GM18520 (cell line): ENCODE data around the gene PREX1.

ENCODE experiments used
- ATAC-seq: cut with Tn5 transposase; IDR thresholded peaks from one replicate; pipeline ENCODE4 v1.9.1; 2021; ENCODE audit not compliant: unreplicated experiment

PREX1 gene

GRCh38 chr20:48706116-48706656, 121.6 kb downstream of the PREX1 start:
- no peak for ATAC-seq

DNA sequence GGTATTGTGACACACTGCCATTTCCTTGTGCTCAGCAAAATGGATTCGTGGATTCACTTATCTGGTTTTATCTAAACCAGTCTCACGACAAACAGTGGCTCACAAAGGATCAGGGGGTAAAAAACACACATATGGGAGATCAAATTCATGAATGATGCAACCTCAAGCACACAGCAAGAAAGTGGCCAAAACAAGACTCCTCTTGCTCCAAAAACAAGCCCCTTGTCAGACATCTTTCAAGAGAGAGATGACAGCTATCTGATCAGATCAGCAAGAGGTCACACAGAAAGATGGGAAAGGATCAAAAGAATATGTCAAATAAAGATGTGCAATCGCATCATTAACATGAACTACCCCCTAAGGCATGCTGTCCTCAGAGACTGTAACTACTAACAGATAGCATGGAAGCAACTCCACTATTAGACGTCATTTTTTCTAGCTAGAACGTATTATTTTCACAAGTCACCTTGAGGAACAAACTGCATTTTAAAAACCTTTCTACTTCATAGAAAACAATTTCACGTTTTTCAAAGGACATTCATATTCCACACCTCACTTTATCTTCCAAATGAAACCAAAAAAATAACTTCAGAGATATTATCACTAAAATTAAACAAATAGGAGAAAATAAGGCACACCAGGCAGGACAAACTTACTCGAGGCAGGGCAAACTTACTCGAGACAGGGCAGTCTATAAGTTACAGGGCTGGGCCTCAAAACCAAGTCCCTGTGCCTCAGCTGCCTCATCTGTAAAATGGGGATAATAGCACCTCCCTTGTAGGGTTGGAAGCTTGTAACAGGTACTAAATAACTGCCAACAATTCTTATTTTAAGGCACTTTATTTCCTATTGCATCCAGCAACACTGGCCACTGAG, 122.3 kb downstream of the PREX1 start:
- ATAC-seq, result no peak

GRCh38 chr20:48704761-48705160, 123.0 kb downstream of the PREX1 start:
- ATAC-seq, result no peak

GRCh38 chr20:48703511-48704219, 124.1 kb downstream of the PREX1 start:
- no peak for ATAC-seq

DNA sequence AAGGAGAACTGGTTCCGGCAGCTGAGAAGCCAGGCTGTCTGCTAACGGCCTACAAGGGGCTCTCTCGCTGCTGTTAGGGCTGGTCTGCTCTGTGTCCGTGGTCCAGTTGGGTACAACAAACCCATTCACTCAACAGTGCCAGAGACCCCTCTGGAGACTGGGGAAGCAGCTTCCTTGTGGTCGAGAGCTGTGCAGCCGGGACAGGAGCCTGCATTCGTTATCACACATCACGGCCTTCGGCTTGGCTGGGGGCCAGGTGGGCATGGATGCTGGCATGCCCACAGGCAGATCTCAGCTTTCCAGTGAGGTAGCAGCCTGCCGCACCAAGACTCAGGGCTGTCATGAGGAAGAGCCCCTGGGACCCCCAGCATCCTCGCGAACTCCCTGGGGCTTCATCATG, 124.7 kb downstream of the PREX1 start:
- no peak for ATAC-seq

- ATAC-seq, result no peak
Measured at GRCh38 chr20:48702455-48702913, 125.3 kb downstream of the PREX1 start.

DNA sequence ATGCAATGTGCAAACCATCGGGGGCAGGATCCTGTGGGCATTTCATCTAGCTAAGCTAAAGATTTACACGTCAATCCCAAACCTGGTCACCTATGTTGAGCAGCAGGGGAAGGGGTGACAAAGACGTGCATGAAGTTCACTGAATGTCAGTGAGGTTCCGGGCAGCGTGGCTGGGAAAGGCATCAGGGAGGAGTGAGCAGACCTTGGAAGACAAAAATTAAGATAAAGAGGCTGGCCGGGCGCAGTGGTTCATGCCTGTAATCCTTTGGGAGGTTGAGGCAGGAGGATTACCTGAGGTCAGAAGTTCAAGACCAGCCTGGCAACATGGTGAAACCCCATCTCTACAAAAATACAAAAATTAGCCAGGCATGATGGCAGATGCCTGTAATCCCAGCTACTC, 126.1 kb downstream of the PREX1 start:
- no peak for ATAC-seq

DNA sequence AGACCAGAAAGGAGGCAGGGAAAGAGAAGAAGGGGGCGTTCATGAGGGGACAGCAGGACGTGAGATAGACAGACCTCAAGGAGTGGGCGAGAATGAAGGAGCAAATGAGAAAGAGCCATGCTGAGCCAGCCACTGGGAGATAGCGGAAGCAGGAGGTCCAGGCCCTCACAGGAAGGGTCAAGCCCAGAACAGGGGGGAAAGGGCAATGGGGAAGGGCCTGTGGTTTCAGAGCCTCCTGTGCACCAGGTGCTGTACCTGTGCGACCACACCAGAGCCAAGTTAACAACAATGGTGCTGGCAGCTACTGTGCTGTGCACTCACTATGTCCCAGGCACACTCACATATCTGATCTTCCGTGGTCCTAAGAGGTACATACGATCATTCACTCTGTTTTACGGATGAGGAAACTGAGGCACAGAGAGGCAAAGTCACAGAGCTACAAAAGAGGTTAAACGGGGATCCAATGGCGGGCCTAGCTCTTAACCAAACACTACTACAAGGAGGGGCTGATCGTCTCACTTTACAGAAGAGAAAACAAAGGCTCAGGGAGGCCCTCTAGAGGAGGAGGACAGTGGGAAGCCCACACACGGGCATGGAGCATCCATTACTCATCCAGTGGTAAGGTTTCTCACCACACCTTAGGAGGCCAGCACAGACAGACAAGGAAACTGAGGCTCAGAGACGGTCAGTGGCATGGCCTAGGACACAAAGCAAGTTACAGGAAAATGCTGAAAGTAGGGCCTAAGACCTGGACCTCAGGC, 129.1 kb downstream of the PREX1 start:
- ATAC-seq, result no peak

DNA sequence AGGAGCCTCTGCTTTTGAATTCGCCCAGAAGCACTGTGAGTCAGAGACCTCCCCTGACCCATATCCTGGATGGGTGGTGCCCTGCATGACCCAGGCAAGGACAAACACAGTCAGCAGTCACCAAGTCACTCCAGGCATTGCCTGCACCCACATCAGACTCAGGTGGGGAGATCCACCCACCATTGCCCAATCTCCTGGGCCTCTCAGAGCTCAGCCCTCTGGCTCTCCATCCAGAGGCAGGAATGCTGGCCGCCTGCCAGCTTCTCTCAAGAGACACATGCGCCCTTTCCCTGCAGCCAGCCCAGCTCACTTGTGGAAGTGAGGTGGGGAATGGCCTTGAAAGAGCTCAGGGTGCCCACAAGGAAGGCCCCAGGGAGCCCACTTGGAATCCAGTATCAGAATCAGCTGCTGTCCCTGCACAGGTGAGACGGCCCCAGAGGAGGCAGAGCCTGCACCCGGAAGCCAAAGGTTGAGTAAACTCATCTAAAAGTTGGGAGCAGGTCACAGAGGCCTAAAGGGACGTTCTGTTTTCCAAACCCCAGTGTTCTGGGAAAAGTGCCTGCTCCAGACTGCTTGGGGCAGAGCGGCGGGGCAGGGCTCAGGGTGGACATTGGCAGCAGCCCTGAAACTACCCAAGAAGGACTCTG, 129.8 kb downstream of the PREX1 start:
- ATAC-seq, result no peak

DNA sequence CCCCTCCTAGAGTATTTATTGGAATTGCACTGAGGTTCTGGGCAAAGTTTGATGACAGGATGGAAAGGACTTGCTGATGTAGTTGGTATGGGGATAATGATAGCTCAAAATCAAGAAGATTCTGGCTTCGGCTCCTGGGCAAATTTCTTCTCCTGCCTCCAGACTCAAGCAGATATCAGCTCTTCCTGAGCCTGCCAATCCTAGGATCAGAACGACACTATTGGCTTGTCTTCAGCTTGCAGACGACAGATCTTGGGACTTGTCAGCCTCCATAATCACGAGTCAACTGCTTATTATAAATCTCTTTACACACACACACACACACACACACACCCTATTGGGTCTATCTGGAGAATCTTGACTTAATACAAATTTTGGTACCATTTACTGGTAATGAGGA, 131.1 kb downstream of the PREX1 start:
- ATAC-seq, result no peak

GRCh38 chr20:48695738-48696137, 132.1 kb downstream of the PREX1 start:
- ATAC-seq, result no peak

GRCh38 chr20:48695255-48695654, 132.5 kb downstream of the PREX1 start:
- ATAC-seq, result no peak

DNA sequence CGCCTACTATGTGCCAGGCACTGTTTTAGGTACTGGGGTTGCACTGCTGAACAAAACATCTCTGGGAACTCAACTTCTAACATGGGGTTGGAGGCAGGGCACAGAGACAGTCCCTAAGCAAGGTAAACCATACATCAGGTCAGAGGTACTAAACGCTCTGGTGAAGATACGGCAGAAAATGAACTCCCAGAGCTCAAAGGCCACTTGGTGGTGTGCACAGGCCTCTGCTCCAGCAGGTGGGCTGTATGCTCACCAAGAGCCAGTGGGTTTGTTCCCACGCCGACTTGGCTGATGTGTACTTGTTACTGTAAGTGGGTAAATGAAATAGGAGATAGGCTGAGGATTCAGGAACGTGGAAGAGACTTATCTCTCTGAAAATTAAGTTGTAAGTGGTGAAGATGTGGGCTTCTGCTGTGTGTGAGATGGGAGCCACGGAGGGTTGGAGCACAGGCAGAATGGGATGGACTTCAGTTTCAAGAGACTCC, 133.4 kb downstream of the PREX1 start:
- ATAC-seq, result no peak

DNA sequence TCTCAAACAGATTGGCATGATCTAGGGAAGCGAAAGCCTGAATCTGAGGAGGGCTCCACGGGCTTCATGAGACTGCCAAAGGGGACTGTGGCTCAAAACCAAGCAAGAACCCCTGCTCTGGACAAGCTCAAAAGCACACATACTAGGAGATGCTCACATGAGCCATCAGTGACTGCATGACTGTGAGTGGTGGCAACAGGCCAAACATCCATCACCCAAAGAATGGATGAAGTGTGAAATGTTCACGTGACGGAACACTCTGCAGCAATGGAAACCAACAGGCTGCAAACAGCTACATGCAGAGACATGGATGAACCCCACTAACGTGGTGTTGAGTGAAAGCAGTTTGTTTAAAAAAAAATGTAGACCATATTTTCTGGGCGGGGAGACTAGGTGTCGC, 136.3 kb downstream of the PREX1 start:
- no peak for ATAC-seq

- ATAC-seq, result no peak
Measured at GRCh38 chr20:48690888-48691287, 136.9 kb downstream of the PREX1 start.

DNA sequence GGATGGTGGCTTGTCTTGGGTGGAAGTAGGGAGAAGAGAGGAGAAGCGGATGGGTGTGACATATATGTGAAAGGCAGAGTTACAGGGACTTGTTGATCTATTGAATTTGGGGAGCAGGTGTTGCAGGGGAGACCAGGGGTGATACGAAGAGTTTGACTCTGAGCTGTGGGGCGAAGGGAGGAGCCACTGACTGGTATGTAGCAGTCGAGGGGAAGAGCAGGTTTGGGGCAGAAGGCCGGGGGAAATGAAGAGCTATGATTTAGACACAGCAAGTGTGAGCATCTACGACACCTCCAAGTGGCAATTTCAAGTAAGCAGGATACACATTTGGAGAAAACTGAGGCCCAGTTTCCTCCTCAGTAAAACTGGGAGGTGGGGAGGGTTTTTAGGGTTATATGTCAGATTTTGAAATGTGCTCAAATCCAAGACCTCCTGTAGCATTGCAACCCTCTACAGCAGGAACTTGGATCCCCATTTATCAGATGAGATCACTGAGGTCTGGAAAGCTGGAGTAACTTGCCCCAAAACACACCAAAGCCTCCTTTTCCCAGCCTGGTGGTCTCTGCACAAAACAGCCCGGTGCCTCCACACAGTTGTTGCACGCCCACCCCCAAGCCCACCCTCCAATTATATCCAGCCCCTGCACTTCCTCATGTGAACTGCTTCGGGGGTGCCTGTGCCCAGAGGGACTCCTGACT, 137.8 kb downstream of the PREX1 start:
- ATAC-seq, result no peak

DNA sequence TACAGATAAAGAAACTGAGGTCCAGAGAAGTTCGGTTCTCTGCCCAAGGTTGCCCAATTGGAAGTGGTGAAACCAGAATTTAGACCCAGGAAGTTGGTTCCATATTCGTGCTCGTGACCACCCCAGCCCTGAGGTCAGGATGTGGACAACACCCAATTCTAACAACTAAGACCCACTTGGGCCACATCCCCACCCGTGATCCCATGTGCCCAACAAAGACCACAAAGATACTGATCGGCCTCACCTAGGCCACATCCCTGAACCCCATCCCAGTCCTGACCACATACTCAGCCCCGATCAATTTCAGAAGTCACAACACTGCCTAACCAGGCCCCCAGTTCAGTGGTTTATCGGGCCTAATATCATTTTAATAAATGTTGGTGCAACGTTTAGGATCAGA, 138.4 kb downstream of the PREX1 start:
- no peak for ATAC-seq

GRCh38 chr20:48688579-48688978, 139.2 kb downstream of the PREX1 start:
- no peak for ATAC-seq

DNA sequence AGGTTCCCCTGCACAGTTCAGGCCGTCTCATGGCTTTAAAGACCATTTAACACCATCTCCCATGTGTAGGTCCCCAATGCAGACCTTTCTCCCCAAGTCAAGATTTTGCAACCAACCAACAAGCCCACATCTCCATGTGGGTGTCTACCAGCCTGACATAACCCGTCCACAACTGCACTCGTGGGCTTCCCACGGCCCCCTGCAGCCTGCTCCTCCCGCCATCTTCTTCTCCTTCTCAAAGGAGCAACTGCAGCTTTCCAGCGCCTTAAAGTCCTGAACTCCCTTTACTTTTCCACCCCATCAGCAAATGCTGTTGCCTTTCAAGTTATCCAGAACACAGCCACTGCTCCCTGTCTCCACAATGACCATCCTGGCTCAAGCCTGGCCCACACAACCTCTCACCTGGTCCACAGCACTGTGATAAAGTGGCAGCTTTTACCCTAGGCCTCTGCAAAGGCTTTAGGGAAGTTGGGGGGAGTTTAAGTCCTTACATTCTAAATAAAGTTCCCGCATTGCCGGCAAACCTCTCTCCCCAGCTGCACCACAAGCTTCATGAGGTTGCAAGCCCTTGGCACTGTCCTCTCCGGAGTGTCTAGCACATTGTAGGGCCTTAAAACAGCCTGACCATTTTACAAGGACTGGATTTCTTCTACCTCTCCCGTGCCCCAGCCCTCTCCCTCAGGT, 140.5 kb downstream of the PREX1 start:
- ATAC-seq, result no peak
